HG02970 (cell line): ENCODE measurements around the gene PCCA.
"Not testable (repeated sequence)": the region's sequence is repeated elsewhere in the genome, so short reads cannot be mapped to it uniquely, and the experiment has no call there.

ENCODE experiments used
- ATAC-seq: cut with Tn5 transposase; IDR thresholded peaks from one replicate; pipeline ENCODE4 v1.9.1; 2021; ENCODE audit warnings: mild to moderate bottlenecking, moderate library complexity, moderate number of reproducible peaks; ENCODE audit not compliant: unreplicated experiment, low FRiP score

Gene PCCA

GRCh38 chr13:100340865-100341264, 252.0 kb downstream of the PCCA start:
- ATAC-seq = no peak

GRCh38 chr13:100341327-100341726, 252.4 kb downstream of the PCCA start:
- ATAC-seq = no peak

GRCh38 chr13:100344544-100344943, 255.7 kb downstream of the PCCA start:
- no peak for ATAC-seq

GRCh38 chr13:100347968-100348367, 259.1 kb downstream of the PCCA start:
- ATAC-seq = no peak

GRCh38 chr13:100349594-100349993, 260.7 kb downstream of the PCCA start:
- ATAC-seq = no peak

GRCh38 chr13:100350601-100351000, 261.7 kb downstream of the PCCA start:
- ATAC-seq = no peak

GRCh38 chr13:100356426-100356825, 267.5 kb downstream of the PCCA start:
- ATAC-seq = no peak

- ATAC-seq = no peak
Measured at GRCh38 chr13:100356889-100357288, 268.0 kb downstream of the PCCA start.

GRCh38 chr13:100357764-100358163, 268.9 kb downstream of the PCCA start:
- no peak for ATAC-seq

- ATAC-seq = no peak
Measured at GRCh38 chr13:100361504-100361903, 272.6 kb downstream of the PCCA start.

- no peak for ATAC-seq
Measured at GRCh38 chr13:100362371-100362770, 273.5 kb downstream of the PCCA start.

- ATAC-seq = no peak
Measured at GRCh38 chr13:100362781-100363180, 273.9 kb downstream of the PCCA start.

GRCh38 chr13:100363285-100363711, 274.4 kb downstream of the PCCA start:
- ATAC-seq = no peak

- no peak for ATAC-seq
Measured at GRCh38 chr13:100363874-100364273, 275.0 kb downstream of the PCCA start.

GRCh38 chr13:100364591-100364990, 275.7 kb downstream of the PCCA start:
- ATAC-seq = no peak

- no peak for ATAC-seq
Measured at GRCh38 chr13:100365680-100366079, 276.8 kb downstream of the PCCA start.

- no peak for ATAC-seq
Measured at GRCh38 chr13:100378533-100378932, 289.6 kb downstream of the PCCA start.

GRCh38 chr13:100381595-100382224, 292.8 kb downstream of the PCCA start:
- no peak for ATAC-seq

- ATAC-seq = no peak
Measured at GRCh38 chr13:100382785-100383184, 293.9 kb downstream of the PCCA start.

- no peak for ATAC-seq
Measured at GRCh38 chr13:100387416-100387815, 298.5 kb downstream of the PCCA start.

- ATAC-seq = not testable (repeated sequence)
Measured at GRCh38 chr13:100388150-100388549, 299.3 kb downstream of the PCCA start.

- ATAC-seq = no peak
Measured at GRCh38 chr13:100388923-100389322, 300.0 kb downstream of the PCCA start.

- no peak for ATAC-seq
Measured at GRCh38 chr13:100389617-100390016, 300.7 kb downstream of the PCCA start.
